ENCODE data around the gene KLK3. TPM values are rescaled to one million over a fixed set of nuclear protein-coding genes. Genes with fewer than 3 reads are reported as not detected.

The KLK3 gene
- total RNA-seq, 1 donor from 2014 or later = not detected

DNA sequence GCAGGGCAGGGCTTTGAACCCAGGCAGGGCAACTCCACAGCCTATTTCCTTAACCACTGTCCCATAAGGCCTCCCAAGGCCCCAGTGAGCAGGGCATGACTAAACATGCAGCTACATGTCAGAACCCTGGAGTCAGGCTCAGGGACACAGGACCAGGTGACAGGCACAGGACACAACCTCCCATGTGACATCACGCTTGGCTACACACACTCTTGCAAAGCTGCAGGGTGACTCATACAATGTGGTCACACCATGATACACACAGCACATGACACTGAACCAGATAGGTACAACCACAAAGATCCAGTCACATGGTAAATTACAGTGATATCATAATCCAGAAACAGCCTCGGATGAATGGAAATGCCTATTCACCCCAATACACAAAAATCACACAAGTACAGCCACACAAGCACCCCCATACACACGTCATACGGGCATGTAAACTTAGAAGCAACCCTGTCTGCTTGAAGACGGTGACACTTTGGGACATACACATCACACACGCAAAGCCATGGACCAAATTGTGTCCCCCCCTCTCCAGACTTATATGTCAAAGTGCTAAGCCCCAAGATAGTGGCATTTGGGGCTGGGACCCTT is 42.0 kb downstream of the KLK3 start:
- no peaks in the 10 kb centered on the region for H3K36me3 ChIP-seq
- peak in 1 of 2 donors; percentile 56 for TF ChIP-seq POLR2AphosphoS5 (IDR thresholded peaks at IDR 0.05; ENCODE audit: insufficient read depth in 1 of 2, low read depth in 1 of 2)
- no peak for TF ChIP-seq POLR2A (IDR thresholded peaks at IDR 0.05)
- H3K27me3 ChIP-seq = no peaks in the 10 kb centered on the region
- no peak for DNase-seq (ENCODE audit: extremely low spot score in 2 of 2)
- H3K9me3 ChIP-seq = no peaks in the 10 kb centered on the region
- no peaks in the 10 kb centered on the region for H3K4me1 ChIP-seq
- intact Hi-C loops (cut with DNase I) = no loop called here
- no peak overlapping the region for H3K27ac ChIP-seq
- no peak overlapping the region for H3K4me3 ChIP-seq

DNA sequence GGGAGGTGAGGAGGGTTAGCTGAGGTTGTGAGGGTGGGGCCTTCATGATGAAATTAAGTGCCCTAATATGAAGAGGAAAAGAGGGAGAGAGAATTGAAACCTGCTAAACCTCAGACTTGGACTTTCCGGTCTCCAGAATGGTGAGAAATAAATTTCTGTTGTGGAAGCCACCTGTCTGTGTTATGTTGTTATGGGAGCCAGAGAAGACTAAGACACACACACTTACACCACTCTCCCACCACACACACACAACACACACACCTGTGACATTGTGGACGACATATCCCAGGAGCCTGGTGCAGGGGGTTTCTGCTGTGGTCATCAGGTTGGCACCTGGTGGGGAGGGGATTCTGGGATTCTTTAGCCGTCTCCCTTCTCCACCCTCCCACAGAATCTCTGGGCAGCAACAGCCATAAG is 42.5 kb downstream of the KLK3 start:
- Histone ChIP-seq H3K27ac (no peak overlapping the region), H3K36me3 (no peaks in the 10 kb centered on the region), H3K4me1 (no peaks in the 10 kb centered on the region), H3K9me3 (no peaks in the 10 kb centered on the region), H3K27me3 (no peaks in the 10 kb centered on the region), H3K4me3 (no peak overlapping the region)
- TF ChIP-seq, protein P1, sequence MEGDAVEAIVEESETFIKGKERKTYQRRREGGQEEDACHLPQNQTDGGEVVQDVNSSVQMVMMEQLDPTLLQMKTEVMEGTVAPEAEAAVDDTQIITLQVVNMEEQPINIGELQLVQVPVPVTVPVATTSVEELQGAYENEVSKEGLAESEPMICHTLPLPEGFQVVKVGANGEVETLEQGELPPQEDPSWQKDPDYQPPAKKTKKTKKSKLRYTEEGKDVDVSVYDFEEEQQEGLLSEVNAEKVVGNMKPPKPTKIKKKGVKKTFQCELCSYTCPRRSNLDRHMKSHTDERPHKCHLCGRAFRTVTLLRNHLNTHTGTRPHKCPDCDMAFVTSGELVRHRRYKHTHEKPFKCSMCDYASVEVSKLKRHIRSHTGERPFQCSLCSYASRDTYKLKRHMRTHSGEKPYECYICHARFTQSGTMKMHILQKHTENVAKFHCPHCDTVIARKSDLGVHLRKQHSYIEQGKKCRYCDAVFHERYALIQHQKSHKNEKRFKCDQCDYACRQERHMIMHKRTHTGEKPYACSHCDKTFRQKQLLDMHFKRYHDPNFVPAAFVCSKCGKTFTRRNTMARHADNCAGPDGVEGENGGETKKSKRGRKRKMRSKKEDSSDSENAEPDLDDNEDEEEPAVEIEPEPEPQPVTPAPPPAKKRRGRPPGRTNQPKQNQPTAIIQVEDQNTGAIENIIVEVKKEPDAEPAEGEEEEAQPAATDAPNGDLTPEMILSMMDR (IDR thresholded peaks at IDR 0.05) = no peak
- TF ChIP-seq POLR2A (IDR thresholded peaks at IDR 0.05) (no peak), POLR2AphosphoS5 (IDR thresholded peaks at IDR 0.05; ENCODE audit: insufficient read depth in 1 of 2, low read depth in 1 of 2) (no peak)
- no peak for DNase-seq (ENCODE audit: extremely low spot score in 2 of 2)
- intact Hi-C loops (cut with DNase I) = no loop called here

DNA sequence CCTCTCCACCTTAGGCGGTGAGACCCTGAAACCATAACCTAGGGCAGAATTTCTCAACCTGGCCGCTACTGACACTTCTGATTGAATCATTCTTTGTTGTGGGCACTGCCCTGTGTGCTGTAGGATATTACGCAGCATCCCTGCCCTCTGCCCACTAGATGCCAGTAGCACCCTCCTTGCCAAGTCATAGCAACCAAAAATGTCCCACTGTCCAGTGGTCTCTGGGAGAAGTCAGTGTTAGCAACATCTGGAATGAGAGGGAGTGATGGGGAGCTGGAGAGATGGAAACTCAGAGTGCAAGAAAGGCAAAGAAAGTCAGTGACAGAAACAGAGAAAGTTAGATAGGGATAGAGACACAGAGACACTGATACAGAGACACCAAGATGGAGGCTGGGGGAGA is 42.9 kb downstream of the KLK3 start:
- Histone ChIP-seq H3K27me3 (no peaks in the 10 kb centered on the region), H3K4me3 (no peak overlapping the region), H3K27ac (no peak overlapping the region), H3K36me3 (no peaks in the 10 kb centered on the region), H3K9me3 (no peaks in the 10 kb centered on the region), H3K4me1 (no peaks in the 10 kb centered on the region)
- TF ChIP-seq, protein P1 (IDR thresholded peaks at IDR 0.05) = no peak
- TF ChIP-seq POLR2AphosphoS5 (IDR thresholded peaks at IDR 0.05; ENCODE audit: insufficient read depth in 1 of 2, low read depth in 1 of 2) (no peak), POLR2A (IDR thresholded peaks at IDR 0.05) (no peak)
- DNase-seq (ENCODE audit: extremely low spot score in 2 of 2) = no peak
- intact Hi-C loops (cut with DNase I) = no loop called here

DNA sequence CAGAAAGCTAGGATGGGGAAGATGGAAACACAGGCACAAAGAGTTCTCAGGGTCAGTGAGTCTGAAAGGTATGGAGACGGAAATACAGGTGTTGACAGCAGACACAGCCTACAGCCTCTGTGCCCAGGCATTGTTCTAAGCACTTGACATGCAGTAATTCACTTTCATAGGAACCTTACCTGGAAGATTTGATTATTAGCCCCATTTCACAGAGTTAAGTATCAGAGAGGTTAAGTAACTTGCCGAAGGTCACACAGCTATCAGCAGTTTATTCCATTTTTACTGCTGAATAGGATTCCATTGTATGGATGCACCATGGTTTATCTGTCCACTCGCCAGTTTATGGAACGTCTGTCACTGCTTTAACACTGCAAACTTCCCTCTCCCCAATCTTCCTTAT is 43.3 kb downstream of the KLK3 start:
- H3K4me3 ChIP-seq = no peak overlapping the region
- H3K27me3 ChIP-seq = no peaks in the 10 kb centered on the region
- no peaks in the 10 kb centered on the region for H3K9me3 ChIP-seq
- TF ChIP-seq POLR2AphosphoS5 (IDR thresholded peaks at IDR 0.05; ENCODE audit: insufficient read depth in 1 of 2, low read depth in 1 of 2) (no peak), POLR2A (IDR thresholded peaks at IDR 0.05) (no peak)
- TF ChIP-seq, protein P1 (IDR thresholded peaks at IDR 0.05) = no peak
- DNase-seq (ENCODE audit: extremely low spot score in 2 of 2) = no peak
- intact Hi-C loops (cut with DNase I) = no loop called here
- no peaks in the 10 kb centered on the region for H3K4me1 ChIP-seq
- no peaks in the 10 kb centered on the region for H3K36me3 ChIP-seq
- no peak overlapping the region for H3K27ac ChIP-seq

DNA sequence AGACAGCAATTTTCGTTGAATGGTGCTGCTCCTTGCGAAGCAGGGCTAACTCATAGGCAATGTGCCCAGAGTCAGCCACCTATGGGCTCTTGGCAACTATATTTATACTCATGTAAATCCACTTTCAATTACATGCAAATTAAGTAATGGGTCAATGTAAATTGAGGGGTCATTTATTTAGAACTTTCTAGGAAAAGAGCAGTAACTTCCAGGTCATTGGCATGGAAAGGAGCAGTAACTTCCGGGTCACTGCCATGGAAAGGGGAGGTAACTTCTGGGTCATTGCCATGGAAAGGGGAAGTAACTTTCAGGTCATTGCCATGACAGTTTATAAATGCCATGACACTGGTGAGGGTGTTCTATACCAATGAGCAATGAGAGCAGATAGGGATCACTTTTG is 44.9 kb downstream of the KLK3 start:
- TF ChIP-seq POLR2A (IDR thresholded peaks at IDR 0.05) = no peak
- no peak for TF ChIP-seq POLR2AphosphoS5 (IDR thresholded peaks at IDR 0.05; ENCODE audit: insufficient read depth in 1 of 2, low read depth in 1 of 2)
- TF ChIP-seq, protein P1 (IDR thresholded peaks at IDR 0.05) = no peak
- Histone ChIP-seq H3K4me3 (no peak overlapping the region), H3K27me3 (no peaks in the 10 kb centered on the region), H3K36me3 (no peaks in the 10 kb centered on the region), H3K4me1 (no peaks in the 10 kb centered on the region), H3K9me3 (no peaks in the 10 kb centered on the region), H3K27ac (no peak overlapping the region)
- intact Hi-C loops (cut with DNase I) = no loop called here
- no peak for DNase-seq (ENCODE audit: extremely low spot score in 2 of 2)

All from vagina (tissue), 2 donors.